HCT116 (cell line): Measurements from ENCODE around the gene INKA2.

Experiments
- EZH2phosphoT487 ChIP-seq: fragments of 200-600 bp; IDR thresholded peaks from 2 replicates; pipeline ENCODE4 v1.6.1; 2018; ENCODE audit warnings: antibody characterized with exemption, borderline replicate concordance
- RAD21 ChIP-seq: IDR thresholded peaks from 2 replicates; pipeline ENCODE4 v1.6.1; 2012; ENCODE audit warnings: low read depth, mild to moderate bottlenecking
- TF ChIP-seq, protein P1 (sequence below), 3 experiments: fragments of 200-600 bp in 1 of 3; sonication (generic) in 1 of 3; IDR thresholded peaks in 2 of 3; conservative IDR thresholded peaks in 1 of 3; 2 replicates each; pipeline ENCODE4 v1.5.1; 2012 to 2017; ENCODE audit warnings: low read depth in 2 of 3, low read length in 2 of 3, antibody characterized with exemption in 1 of 3, borderline replicate concordance in 1 of 3, control low read depth in 1 of 3, mild to moderate bottlenecking in 1 of 3, mixed read lengths in 1 of 3, mixed run types in 1 of 3, moderate library complexity in 1 of 3; ENCODE audit not compliant: insufficient read depth in 1 of 3

DNA sequence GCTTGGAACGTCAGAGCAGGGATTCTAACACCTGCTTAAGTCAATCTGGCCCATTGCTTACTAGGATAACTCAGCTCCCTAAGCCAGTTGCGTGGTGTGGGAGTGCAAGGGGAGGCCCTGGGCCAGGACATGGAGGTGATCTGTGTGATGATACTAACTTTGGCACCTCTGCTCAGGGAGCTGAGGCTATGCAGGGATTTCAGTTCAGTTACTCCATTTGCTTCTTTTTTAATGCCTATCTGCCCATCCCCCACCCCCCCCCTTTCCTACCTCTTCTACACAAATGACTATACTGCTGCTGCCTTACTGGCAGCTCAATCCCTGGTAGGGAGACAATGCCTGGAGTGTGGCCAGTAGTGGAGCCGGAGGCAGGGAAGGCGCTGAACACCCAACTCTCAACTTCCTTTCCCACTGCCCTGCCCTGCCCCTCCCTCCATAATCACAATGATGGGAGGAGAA lies 19.5 kb downstream of the INKA2 start:
- no peak for TF ChIP-seq RAD21
- TF ChIP-seq, protein P1, sequence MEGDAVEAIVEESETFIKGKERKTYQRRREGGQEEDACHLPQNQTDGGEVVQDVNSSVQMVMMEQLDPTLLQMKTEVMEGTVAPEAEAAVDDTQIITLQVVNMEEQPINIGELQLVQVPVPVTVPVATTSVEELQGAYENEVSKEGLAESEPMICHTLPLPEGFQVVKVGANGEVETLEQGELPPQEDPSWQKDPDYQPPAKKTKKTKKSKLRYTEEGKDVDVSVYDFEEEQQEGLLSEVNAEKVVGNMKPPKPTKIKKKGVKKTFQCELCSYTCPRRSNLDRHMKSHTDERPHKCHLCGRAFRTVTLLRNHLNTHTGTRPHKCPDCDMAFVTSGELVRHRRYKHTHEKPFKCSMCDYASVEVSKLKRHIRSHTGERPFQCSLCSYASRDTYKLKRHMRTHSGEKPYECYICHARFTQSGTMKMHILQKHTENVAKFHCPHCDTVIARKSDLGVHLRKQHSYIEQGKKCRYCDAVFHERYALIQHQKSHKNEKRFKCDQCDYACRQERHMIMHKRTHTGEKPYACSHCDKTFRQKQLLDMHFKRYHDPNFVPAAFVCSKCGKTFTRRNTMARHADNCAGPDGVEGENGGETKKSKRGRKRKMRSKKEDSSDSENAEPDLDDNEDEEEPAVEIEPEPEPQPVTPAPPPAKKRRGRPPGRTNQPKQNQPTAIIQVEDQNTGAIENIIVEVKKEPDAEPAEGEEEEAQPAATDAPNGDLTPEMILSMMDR (IDR thresholded peaks at IDR 0.05 in 2 of 3, conservative IDR thresholded peaks at IDR 0.05 in 1 of 3; ENCODE audit: borderline replicate concordance in 1 of 3, insufficient read depth in 1 of 3, low read depth in 2 of 3, low read length in 2 of 3): no peak
- no peak for TF ChIP-seq EZH2phosphoT487
